CD4-positive, alpha-beta T cell treated with Interleukin-15 for 1 hour (primary cell): ENCODE results near the gene UBC.
"Not testable (repeated sequence)": the region's sequence is repeated elsewhere in the genome, so short reads cannot be mapped to it uniquely, and the experiment has no call there.

ENCODE experiments used
- DNase-seq: peaks from one replicate; pipeline ENCODE4 v3.0.0-alpha.2; 2020

UBC gene

DNA sequence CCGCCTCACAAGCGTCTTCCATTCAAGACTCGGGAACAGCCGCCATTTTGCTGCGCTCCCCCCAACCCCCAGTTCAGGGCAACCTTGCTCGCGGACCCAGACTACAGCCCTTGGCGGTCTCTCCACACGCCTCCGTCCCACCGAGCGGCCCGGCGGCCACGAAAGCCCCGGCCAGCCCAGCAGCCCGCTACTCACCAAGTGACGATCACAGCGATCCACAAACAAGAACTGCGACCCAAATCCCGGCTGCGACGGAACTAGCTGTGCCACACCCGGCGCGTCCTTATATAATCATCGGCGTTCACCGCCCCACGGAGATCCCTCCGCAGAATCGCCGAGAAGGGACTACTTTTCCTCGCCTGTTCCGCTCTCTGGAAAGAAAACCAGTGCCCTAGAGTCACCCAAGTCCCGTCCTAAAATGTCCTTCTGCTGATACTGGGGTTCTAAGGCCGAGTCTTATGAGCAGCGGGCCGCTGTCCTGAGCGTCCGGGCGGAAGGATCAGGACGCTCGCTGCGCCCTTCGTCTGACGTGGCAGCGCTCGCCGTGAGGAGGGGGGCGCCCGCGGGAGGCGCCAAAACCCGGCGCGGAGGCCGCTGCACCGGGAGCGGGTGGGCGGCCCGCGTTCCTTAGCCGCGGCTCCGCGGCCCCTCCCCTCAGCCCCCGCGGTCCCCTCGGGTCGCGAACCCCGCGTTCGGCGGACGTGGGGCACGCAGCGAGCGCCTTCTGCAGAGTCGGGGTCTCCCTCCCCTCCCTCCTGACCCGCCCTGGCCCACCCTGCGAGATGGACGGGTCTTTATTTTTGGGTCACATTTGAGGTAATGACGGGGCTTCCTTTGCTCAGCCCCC is at the start of gene UBC:
UBC (minus strand) TSS at position 259 of the 847 bp plus-strand sequence. CDS start 879 bp downstream, outside the sequence.
- peak; percentile 86 for DNase-seq

- DNase-seq: no peak
These were observed 48.8 kb upstream of the UBC start for GRCh38 chr12:124963211-124963610.

GRCh38 chr12:124961055-124961454 is 46.6 kb upstream of the UBC start:
- DNase-seq: no peak

- no peak for DNase-seq
These were observed 42.1 kb upstream of the UBC start for GRCh38 chr12:124956571-124956970.

- no peak for DNase-seq
These were observed 40.3 kb upstream of the UBC start for GRCh38 chr12:124954771-124955170.

- DNase-seq: no peak
These were observed 39.4 kb upstream of the UBC start for GRCh38 chr12:124953689-124954405.

DNA sequence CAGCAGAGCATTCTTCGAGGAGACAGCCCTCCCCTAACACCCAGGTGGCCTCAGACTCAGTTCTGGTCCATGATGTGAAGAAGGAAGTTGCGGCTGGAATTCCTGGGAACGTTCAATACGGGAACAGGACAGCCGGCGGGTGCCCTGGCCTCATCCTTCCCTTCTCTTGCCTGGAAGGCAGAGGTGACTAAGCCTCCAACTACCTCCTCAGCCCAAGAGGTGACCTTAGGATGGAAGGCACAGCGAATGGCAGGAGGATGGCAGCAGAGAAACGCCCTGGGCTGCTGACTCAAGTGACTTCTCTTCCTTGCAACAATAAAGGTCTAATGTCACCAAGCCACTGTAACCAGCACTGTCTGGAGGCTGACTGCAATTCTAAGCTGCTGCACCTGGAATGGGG is 38.4 kb upstream of the UBC start:
- DNase-seq: no peak

- no peak for DNase-seq
These were observed 37.8 kb upstream of the UBC start for GRCh38 chr12:124952295-124952694.

DNA sequence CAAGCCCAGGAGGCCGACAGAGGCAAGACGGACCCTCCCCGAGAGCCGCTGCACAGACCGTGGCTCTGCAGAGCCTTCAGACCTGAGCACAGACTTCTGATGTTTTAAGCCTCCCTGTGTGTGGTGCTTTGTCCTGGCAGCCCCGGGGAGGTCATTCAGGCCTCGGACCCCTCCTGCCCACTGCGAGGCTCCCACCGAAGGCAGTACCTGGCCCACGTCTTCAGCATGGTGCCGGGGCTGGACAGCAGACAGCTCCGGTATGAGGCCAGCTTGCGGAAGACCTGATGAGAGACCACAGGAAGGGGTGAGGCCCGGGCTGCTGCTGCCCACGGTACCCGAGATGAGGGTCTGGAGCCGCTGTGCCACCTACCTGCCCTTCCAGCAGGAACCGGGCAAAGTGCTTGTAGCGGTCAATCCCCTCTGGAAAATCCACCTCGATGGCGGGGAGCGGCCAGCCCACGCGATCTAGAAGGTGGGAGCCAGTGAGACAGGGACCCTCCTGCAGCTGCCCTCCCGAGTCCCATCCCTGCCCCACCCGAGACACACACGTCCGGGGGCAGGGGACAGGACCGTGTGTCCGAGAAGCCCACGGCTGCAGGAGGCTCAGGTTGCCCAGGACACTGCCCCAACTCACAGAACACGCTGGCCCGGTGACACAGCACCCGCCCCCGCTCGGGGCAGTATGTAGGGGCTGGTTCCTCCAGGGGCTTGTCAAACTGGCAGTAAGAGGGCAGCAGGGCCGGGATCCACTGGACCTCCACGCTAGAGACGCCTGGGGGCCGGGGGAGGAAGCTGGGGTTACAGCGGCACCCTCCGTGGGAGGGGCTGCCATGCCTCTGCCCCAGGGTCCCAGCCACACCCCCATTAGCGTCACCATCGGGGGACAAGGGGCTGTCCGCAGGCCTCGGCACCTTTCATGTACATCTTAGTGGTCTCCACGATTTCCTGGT is 35.6 kb upstream of the UBC start:
- no peak for DNase-seq

GRCh38 chr12:124949066-124949465 is 34.6 kb upstream of the UBC start:
- DNase-seq: no peak

DNA sequence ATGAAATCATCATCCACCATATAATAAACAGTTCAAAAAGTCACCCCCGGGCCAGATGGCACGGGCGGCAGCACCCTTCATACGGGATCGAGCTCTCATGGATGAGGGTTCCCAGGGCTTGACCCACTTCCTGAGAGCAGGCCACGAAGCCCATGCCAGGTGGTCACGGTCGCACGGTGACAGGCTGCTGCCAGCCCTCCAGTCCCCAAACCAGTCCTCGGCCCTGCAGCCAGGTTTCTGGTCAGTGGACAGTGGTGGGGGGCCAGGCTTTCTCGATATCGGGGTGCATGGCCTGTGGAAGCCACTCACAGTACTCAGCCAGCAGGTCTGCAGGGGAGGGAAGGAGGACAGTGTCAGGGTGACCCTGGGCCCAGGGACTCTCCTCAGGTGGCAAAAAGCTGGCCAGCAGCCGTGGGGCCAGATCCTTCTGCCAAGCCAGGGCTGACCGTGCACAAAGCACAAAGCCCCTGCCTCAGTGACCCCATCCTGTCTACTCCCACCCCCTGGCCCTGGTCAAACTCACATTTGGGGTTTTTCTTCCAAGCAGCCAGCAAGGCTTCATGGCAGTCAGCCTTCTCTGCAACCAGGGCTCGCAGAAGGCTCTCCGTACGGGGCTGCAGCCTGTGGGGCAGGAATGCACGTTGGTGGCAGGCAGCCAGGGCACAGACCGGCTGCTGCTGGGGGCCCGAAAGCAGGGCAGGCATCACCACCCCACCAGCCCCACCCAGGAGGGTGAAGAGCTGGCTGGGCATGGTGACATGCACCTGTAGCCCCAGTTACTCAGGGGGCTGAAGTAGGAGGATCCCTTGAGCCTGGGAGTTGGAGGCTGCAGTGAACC is 33.3 kb upstream of the UBC start:
- no peak for DNase-seq

GRCh38 chr12:124947013-124947412 is 32.6 kb upstream of the UBC start:
- DNase-seq: no peak

DNA sequence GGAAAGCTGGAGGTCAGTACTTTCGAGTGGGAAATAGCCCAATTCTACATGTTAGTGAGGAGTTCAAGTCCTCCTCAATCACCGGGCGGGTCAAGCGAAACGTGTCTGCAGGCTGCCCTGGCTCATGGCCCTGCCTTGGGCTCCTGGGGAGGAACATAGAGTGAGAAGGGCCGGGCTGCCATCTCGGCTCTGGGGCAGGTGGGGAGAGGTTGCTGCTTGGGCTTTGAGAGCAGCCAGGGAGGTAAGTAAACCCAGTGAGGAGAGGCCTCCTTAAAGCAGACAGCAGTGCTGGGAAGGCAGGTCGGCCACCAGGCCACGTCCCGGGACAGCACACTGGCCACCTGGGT is 32.0 kb upstream of the UBC start:
- no peak for DNase-seq

DNA sequence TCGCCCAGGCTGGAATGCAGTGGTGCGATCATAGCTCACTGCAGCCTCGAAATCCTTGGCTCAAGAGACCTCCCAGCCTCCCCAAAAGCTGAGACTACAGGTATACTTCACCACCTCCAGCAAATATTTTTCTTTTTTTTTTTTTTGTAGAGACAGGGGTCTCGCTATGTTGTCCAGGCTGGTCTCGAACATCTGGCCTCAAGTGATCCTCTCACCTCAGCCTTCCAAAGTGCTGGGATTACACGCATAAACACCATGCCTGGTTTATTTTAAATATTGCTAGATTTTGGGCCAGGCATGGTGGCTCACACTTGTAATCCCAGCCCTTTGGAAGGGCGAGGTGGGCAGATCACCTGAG is 26.7 kb upstream of the UBC start:
- DNase-seq: no peak

GRCh38 chr12:124940393-124941169 is 26.1 kb upstream of the UBC start:
- peak; percentile 76 for DNase-seq

DNA sequence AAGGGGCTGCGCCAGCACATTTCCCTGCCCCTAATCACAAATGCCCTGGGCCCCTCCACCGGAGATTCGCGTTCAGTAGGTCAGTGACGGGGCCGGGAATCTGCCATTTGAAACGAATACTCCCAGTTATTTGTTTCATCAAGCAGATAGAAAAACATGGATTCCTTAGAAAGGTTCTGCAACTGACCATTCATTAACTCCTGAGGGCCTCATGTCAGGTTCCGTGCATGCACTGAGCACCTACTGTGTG is 25.6 kb upstream of the UBC start:
- no peak for DNase-seq

DNA sequence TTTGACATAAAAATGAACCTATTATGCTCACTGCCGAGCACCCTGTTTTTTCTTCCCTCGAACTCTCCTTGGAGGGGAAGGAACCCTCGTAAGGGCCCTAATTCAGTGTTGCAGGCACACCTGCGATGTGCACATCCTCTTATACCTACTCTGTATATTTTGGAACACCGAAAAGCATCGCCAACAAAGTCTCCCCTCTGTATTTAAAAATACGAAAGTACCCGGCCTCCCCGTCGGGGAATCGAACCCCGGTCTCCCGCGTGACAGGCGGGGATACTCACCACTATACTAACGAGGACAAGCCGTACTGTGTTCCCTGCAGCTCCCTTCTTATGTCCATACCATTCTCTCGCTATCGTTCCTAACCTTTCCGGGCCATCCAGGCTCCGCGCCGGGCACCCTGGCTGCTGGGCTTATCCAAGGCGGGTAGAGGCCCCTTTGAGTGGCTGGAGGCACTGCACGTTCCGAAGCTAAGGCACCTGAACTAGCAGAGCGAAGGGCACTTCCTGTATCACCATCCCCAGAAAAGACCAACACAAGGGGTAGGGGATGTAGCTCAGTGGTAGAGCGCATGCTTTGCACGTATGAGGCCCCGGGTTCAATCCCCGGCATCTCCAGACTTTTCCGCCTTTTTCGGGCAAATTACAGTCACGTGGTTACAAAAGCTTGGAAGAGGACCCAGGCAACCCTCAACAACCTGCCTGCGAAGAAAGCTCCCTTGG is 25.1 kb upstream of the UBC start:
- DNase-seq: peak; percentile 88

DNA sequence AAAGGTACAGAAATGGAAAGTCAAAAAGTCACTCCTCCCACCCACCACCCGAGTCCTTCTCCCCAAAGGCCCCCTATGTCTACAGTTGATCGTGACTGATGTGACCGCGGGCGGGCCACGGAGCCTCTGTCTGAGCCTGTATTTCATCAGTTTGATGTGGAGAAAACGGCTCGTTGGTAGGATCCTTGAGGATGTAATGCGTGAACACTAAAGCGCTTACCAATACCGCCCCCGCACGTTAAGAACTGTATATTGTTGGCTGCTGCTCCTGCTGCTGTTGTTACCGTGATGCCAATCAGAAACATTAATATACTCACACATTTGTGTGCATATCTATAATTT is 24.6 kb upstream of the UBC start:
- peak; percentile 70 for DNase-seq

GRCh38 chr12:124938587-124938986 is 24.1 kb upstream of the UBC start:
- DNase-seq: no peak

DNA sequence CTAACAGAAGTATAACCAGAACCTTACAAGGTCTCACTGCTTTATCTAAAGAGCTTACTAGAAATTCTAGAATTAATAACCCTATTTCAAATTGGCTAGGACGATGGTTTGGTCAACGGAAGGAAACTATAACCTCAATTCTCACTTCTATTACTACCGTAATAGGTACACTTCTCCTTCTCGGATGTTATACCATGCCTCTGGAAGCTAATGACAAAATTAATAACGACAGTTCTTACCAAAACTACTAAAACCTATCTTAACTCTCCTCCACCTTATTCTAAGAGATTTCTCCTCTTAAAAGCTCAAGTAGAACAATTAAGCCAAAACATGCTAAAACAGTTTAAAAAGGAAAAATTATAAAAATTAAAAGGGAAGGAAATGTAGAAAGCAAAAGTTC is 23.7 kb upstream of the UBC start:
- DNase-seq: no peak

- DNase-seq: not testable (repeated sequence)
These were observed 17.1 kb upstream of the UBC start for GRCh38 chr12:124931528-124931927.
